Measurements from ENCODE around the gene TNFAIP8L1. TPM values are rescaled to one million over a fixed set of nuclear protein-coding genes. Genes with fewer than 3 reads are reported as not detected.

TNFAIP8L1 gene
- total RNA-seq, 1 experiment from 2014 or later, result 3.6 TPM

DNA sequence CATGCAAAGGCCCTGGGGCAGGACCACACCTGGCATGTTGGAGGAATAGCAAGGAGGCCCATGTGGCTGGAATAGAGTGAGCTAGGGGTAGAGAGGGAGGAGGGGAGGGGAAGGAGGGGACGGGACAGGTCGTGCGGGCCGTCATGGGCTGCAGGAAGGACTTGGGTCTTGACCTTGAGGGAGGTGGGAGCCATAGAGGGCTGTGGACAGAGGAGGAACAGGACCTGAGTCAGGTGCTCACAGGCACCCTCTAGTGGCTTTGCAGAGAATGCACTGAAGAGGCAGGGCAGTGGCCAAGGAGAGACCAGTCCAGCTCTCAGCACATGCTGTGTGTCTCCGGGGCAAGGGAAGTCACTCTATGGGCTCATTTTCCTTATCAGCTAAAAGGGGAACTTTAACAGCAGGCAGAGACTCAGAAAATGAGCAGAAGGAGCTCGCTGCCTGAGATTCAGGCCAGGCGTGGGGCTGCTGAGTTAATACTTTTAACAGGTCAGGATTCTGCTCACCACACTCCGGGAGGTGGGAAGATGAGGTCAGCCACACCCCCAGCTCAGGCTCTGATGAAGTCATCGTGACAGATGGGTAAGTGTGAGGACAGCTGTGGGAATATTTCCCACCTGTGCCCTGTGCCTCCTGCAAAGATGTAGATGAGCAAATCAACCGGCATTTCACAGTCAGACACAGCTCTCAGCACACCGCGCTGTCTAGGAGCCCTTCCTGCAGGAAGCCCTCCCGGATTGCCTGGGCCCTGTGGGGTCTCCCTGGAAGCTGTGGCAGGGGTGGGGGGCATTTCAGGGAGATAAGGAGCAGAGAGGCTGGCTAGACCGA lies 6.0 kb upstream of the TNFAIP8L1 start:
- no TSS peak for BruUV-seq (replicated peaks)
- H3K36me3 Mint-ChIP-seq (ENCODE audit: insufficient read depth, unreplicated experiment), result no peaks in the 10 kb centered on the region
- no peaks in the 10 kb centered on the region for H3K9me3 Mint-ChIP-seq (ENCODE audit: unreplicated experiment)
- ChIA-PET POLR2A (interaction anchor here (1.0 to 2.5 kb wide), 4 partner anchors 40 to 65 kb away, joined by 3 to 9 read pairs (median 4); no protein-coding TSS in a partner anchor), CTCF (interaction anchor here (0.5 to 3.6 kb wide), 25 partner anchors 11 to 1388 kb away, joined by 3 to 47 read pairs (median 4); partner anchors contain the start of gene SEMA6B)
- no peaks in the 10 kb centered on the region for H3K27me3 Mint-ChIP-seq (ENCODE audit: insufficient read depth, unreplicated experiment)
- intact Hi-C loops (cut with micrococcal nuclease), result no loop called here
- DNase-seq (ENCODE audit: unreplicated experiment), result peak; percentile 79
- H3K4me1 Mint-ChIP-seq (ENCODE audit: insufficient read depth, unreplicated experiment), result peaks cover 18% of the 10 kb centered on the region
- H3K27ac Mint-ChIP-seq (ENCODE audit: low read depth, unreplicated experiment), result no peak overlapping the region
- TF ChIP-seq CTCF (IDR thresholded peaks at IDR 0.05; ENCODE audit: unreplicated experiment), result peak; percentile 86
- H3K4me3 Mint-ChIP-seq (ENCODE audit: unreplicated experiment), result no peak overlapping the region

DNA sequence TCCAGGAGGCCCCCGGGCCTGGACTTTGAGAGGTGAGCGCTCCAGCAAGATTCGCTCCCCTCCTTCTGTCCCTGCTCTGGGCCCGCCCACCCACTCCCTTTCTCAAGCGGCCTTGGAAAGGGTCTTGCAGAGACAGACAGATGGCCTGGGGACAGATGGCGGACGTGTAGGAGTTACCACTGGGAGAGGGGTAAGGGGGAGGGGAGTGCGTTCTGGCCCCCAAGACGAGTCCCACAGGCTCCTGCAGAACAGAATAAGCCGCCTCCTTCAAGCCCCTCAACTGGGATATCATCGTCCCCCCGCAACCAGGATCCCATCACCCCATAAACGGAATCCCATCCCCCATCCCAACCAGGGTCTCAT lies 3.6 kb upstream of the TNFAIP8L1 start:
- H3K27me3 Mint-ChIP-seq (ENCODE audit: insufficient read depth, unreplicated experiment), result no peaks in the 10 kb centered on the region
- no peak for DNase-seq (ENCODE audit: unreplicated experiment)
- intact Hi-C loops (cut with micrococcal nuclease), result loop anchor here (1.0 kb wide), 1 partner anchor 59 kb away; no protein-coding TSS in a partner anchor
- TF ChIP-seq CTCF (IDR thresholded peaks at IDR 0.05; ENCODE audit: unreplicated experiment), result no peak
- H3K4me1 Mint-ChIP-seq (ENCODE audit: insufficient read depth, unreplicated experiment), result peaks cover 23% of the 10 kb centered on the region
- POLR2A ChIA-PET, result interaction anchor here (0.6 to 1.5 kb wide), 5 partner anchors 43 to 79 kb away, joined by 3 to 5 read pairs (median 3); no protein-coding TSS in a partner anchor
- H3K27ac Mint-ChIP-seq (ENCODE audit: low read depth, unreplicated experiment), result no peak overlapping the region
- CTCF ChIA-PET, result interaction anchor here (0.5 to 2.6 kb wide), 26 partner anchors 8 to 538 kb away, joined by 3 to 57 read pairs (median 5); partner anchors contain the start of genes DPP9 and SEMA6B
- no peaks in the 10 kb centered on the region for H3K36me3 Mint-ChIP-seq (ENCODE audit: insufficient read depth, unreplicated experiment)
- no TSS peak for BruUV-seq (replicated peaks)
- no peaks in the 10 kb centered on the region for H3K9me3 Mint-ChIP-seq (ENCODE audit: unreplicated experiment)
- peak overlapping the region; percentile 25 for H3K4me3 Mint-ChIP-seq (ENCODE audit: unreplicated experiment)

- Mint-ChIP-seq H3K4me1 (ENCODE audit: insufficient read depth, unreplicated experiment) (peaks cover 23% of the 10 kb centered on the region), H3K27ac (ENCODE audit: low read depth, unreplicated experiment) (no peak overlapping the region), H3K4me3 (ENCODE audit: unreplicated experiment) (peak overlapping the region; percentile 25), H3K36me3 (ENCODE audit: insufficient read depth, unreplicated experiment) (no peaks in the 10 kb centered on the region), H3K27me3 (ENCODE audit: insufficient read depth, unreplicated experiment) (no peaks in the 10 kb centered on the region), H3K9me3 (ENCODE audit: unreplicated experiment) (no peaks in the 10 kb centered on the region)
- peak; percentile 49 for DNase-seq (ENCODE audit: unreplicated experiment)
- ChIA-PET POLR2A (interaction anchor here (0.6 to 1.5 kb wide), 5 partner anchors 43 to 80 kb away, joined by 3 to 5 read pairs (median 3); no protein-coding TSS in a partner anchor), CTCF (interaction anchor here (0.5 to 2.6 kb wide), 36 partner anchors 8 to 1709 kb away, joined by 3 to 57 read pairs (median 3); partner anchors contain the start of genes DPP9 and SEMA6B)
- intact Hi-C loops (cut with micrococcal nuclease), result loop anchor here (1.0 kb wide), 1 partner anchor 60 kb away; no protein-coding TSS in a partner anchor
- no TSS peak for BruUV-seq (replicated peaks)
- TF ChIP-seq CTCF (IDR thresholded peaks at IDR 0.05; ENCODE audit: unreplicated experiment), result peak; percentile 98
Observed at GRCh38 chr19:4636151-4636717, 3.1 kb upstream of the TNFAIP8L1 start.

GRCh38 chr19:4636761-4637160 lies 2.6 kb upstream of the TNFAIP8L1 start:
- Mint-ChIP-seq H3K9me3 (ENCODE audit: unreplicated experiment) (no peaks in the 10 kb centered on the region), H3K36me3 (ENCODE audit: insufficient read depth, unreplicated experiment) (no peaks in the 10 kb centered on the region), H3K4me1 (ENCODE audit: insufficient read depth, unreplicated experiment) (peaks cover 23% of the 10 kb centered on the region), H3K4me3 (ENCODE audit: unreplicated experiment) (peak overlapping the region; percentile 25), H3K27me3 (ENCODE audit: insufficient read depth, unreplicated experiment) (no peaks in the 10 kb centered on the region), H3K27ac (ENCODE audit: low read depth, unreplicated experiment) (no peak overlapping the region)
- POLR2A ChIA-PET, result interaction anchor here (1.5 kb wide), 1 partner anchor 61 kb away, joined by 3 read pairs; no protein-coding TSS in a partner anchor
- no TSS peak for BruUV-seq (replicated peaks)
- no peak for DNase-seq (ENCODE audit: unreplicated experiment)
- TF ChIP-seq CTCF (IDR thresholded peaks at IDR 0.05; ENCODE audit: unreplicated experiment), result no peak
- CTCF ChIA-PET, result interaction anchor here (0.5 to 2.6 kb wide), 29 partner anchors 9 to 1709 kb away, joined by 3 to 57 read pairs (median 4); partner anchors contain the start of genes DPP9 and SEMA6B
- intact Hi-C loops (cut with micrococcal nuclease), result loop anchor here (1.0 kb wide), 1 partner anchor 60 kb away; no protein-coding TSS in a partner anchor
